ENCODE measurements around the gene CCSER2. TPM values are rescaled to one million over a fixed set of nuclear protein-coding genes. Genes with fewer than 3 reads are reported as not detected.

CCSER2 gene
- total and polyA plus RNA-seq, 2 donors (not counting 1 experiment from before 2014, with no cell fraction given) = 6.0 to 45.9 TPM

- no peaks in the 10 kb centered on the region for H3K79me2 ChIP-seq (ENCODE audit: control insufficient read depth, insufficient read depth, low read length)
- Mint-ChIP-seq H3K27me3 (no peaks in the 10 kb centered on the region), H3K9me3 (ENCODE audit: insufficient read depth) (no peaks in the 10 kb centered on the region), H3K4me1 (peaks cover 10% of the 10 kb centered on the region), H3K4me3 (no peak overlapping the region), H3K27ac (no peak overlapping the region)
- WGBS (ENCODE audit: insufficient coverage) = 67% methylated on average over 4 of the region's 5 CpGs
- no peak overlapping the region for H2AFZ ChIP-seq (ENCODE audit: insufficient read depth, low read depth, low read length, poor library complexity, severe bottlenecking)
- H3K9ac ChIP-seq (ENCODE audit: low read length) = no peak overlapping the region
- no peak overlapping the region for H3K4me3 ChIP-seq (ENCODE audit: control extremely low read depth in 1 of 5, extremely low read depth in 1 of 5, insufficient read depth in 1 of 5, low read depth in 2 of 5, low read length in 4 of 5)
- H3K4me1 ChIP-seq (ENCODE audit: control insufficient read depth in 2 of 2, insufficient read depth in 2 of 2, low read length in 2 of 2) = no peaks in the 10 kb centered on the region
- no peaks in the 10 kb centered on the region for H4K20me1 ChIP-seq (ENCODE audit: control insufficient read depth, insufficient read depth, low read length, poor library complexity, severe bottlenecking)
- TF ChIP-seq CTCF (IDR thresholded peaks at IDR 0.05) (no peak), EZH2 (IDR thresholded peaks at IDR 0.05; ENCODE audit: borderline replicate concordance, insufficient read depth, low read depth, low read length, poor library complexity, severe bottlenecking) (no peak)
- H3K4me2 ChIP-seq (replicated peaks; ENCODE audit: low read depth, low read length, poor library complexity, severe bottlenecking) = no peak overlapping the region
- H3K27me3 ChIP-seq (replicated peaks in 1 of 4; ENCODE audit: control extremely low read depth in 1 of 4, control insufficient read depth in 3 of 4, insufficient read depth in 4 of 4, low read length in 3 of 4) = peaks cover 0 to 4% (median 0%) of the 10 kb centered on the region in 4 experiments
- DNase-seq (no peak), ATAC-seq (ENCODE audit: low read depth) (no peak)
- peaks cover 0 to 7% (median 0%) of the 10 kb centered on the region in 3 donors for H3K9me3 ChIP-seq (ENCODE audit: control extremely low read depth in 1 of 3, control insufficient read depth in 2 of 3, insufficient read depth in 1 of 3, low read length in 2 of 3)
- no peaks in the 10 kb centered on the region for H3K36me3 ChIP-seq (replicated peaks in 1 of 2; ENCODE audit: control extremely low read depth in 1 of 2, control insufficient read depth in 1 of 2, extremely low read depth in 1 of 2, insufficient read depth in 2 of 2, low read length in 1 of 2)
- POLR2A ChIA-PET = no interaction called here
- H3K27ac ChIP-seq (ENCODE audit: low read length in 2 of 2) = no peak overlapping the region
- intact Hi-C loops (cut with micrococcal nuclease) = no loop called here
- CTCF ChIA-PET = no interaction called here
Observed at GRCh38 chr10:84314275-84314674, 14.1 kb upstream of the CCSER2 start.

- no peaks in the 10 kb centered on the region for H3K9me3 Mint-ChIP-seq (ENCODE audit: insufficient read depth)
- TF ChIP-seq EZH2 (IDR thresholded peaks at IDR 0.05; ENCODE audit: borderline replicate concordance, insufficient read depth, low read depth, low read length, poor library complexity, severe bottlenecking) = no peak
- H3K4me1 Mint-ChIP-seq = peaks cover 10% of the 10 kb centered on the region
- intact Hi-C loops (cut with micrococcal nuclease) = no loop called here
- Histone ChIP-seq H3K27me3 (replicated peaks in 1 of 4; ENCODE audit: control extremely low read depth in 1 of 4, control insufficient read depth in 3 of 4, insufficient read depth in 4 of 4, low read length in 3 of 4) (no peaks in the 10 kb centered on the region), H3K4me1 (ENCODE audit: control insufficient read depth in 2 of 2, insufficient read depth in 2 of 2, low read length in 2 of 2) (no peaks in the 10 kb centered on the region), H3K36me3 (replicated peaks in 1 of 2; ENCODE audit: control extremely low read depth in 1 of 2, control insufficient read depth in 1 of 2, extremely low read depth in 1 of 2, insufficient read depth in 2 of 2, low read length in 1 of 2) (no peaks in the 10 kb centered on the region), H3K4me2 (replicated peaks; ENCODE audit: low read depth, low read length, poor library complexity, severe bottlenecking) (no peak overlapping the region), H2AFZ (ENCODE audit: insufficient read depth, low read depth, low read length, poor library complexity, severe bottlenecking) (no peak overlapping the region), H4K20me1 (ENCODE audit: control insufficient read depth, insufficient read depth, low read length, poor library complexity, severe bottlenecking) (no peaks in the 10 kb centered on the region), H3K9ac (ENCODE audit: low read length) (no peak overlapping the region), H3K79me2 (ENCODE audit: control insufficient read depth, insufficient read depth, low read length) (no peaks in the 10 kb centered on the region), H3K27ac (ENCODE audit: low read length in 2 of 2) (no peak overlapping the region), H3K9me3 (ENCODE audit: control extremely low read depth in 1 of 3, control insufficient read depth in 2 of 3, insufficient read depth in 1 of 3, low read length in 2 of 3) (no peaks in the 10 kb centered on the region), H3K4me3 (ENCODE audit: control extremely low read depth in 1 of 5, extremely low read depth in 1 of 5, insufficient read depth in 1 of 5, low read depth in 2 of 5, low read length in 4 of 5) (no peak overlapping the region)
- ChIA-PET POLR2A (no interaction called here), CTCF (interaction anchor here (0.5 to 1.9 kb wide), 3 partner anchors 10 to 47 kb away, joined by 3 to 8 read pairs (median 4); partner anchors contain the start of gene CCSER2)
- WGBS (ENCODE audit: insufficient coverage) = no CpG with 5 or more reads among the region's 2 CpGs
- DNase-seq (no peak), ATAC-seq (ENCODE audit: low read depth) (no peak)
- peaks cover 5% of the 10 kb centered on the region for H3K27me3 Mint-ChIP-seq
- no peak overlapping the region for H3K27ac Mint-ChIP-seq
- H3K4me3 Mint-ChIP-seq = no peak overlapping the region
Observed at GRCh38 chr10:84317174-84317573, 11.2 kb upstream of the CCSER2 start.
